ENCODE results near the gene PRR19. TPM values are rescaled to one million over a fixed set of nuclear protein-coding genes. Genes with fewer than 3 reads are reported as not detected.
A peak's percentile ranks its signal among the peaks of the same experiment; 100 is the strongest.
"Not testable (repeated sequence)": the region's sequence is repeated elsewhere in the genome, so short reads cannot be mapped to it uniquely, and the experiment has no call there.

The PRR19 gene
- polyA plus RNA-seq, 3 donors: 0.35 to 0.51 (median 0.38) TPM

GRCh38 chr19:42255766-42256745, 45.9 kb upstream of the PRR19 start:
- peaks cover 27% of the 10 kb centered on the region for H4K20me1 ChIP-seq (ENCODE audit: insufficient read depth, low read length)
- peak overlapping the region; percentile 43 to 99 (median 47) for H3K4me3 ChIP-seq (replicated peaks in 1 of 3; ENCODE audit: low read depth in 2 of 3, low read length in 3 of 3)
- H3K79me2 ChIP-seq (ENCODE audit: insufficient read depth, low read length): peaks cover 33% of the 10 kb centered on the region
- H3K4me1 ChIP-seq (ENCODE audit: control insufficient read depth in 1 of 2, insufficient read depth in 2 of 2, low read length in 2 of 2): peaks cover 34 to 39% of the 10 kb centered on the region in 2 donors
- H3K4me1 Mint-ChIP-seq: peaks cover 32% of the 10 kb centered on the region
- H3K9ac ChIP-seq (ENCODE audit: insufficient read depth, low read length, poor library complexity, severe bottlenecking): peak overlapping the region; percentile 33
- intact Hi-C loops (cut with micrococcal nuclease): loop anchor here (2.0 kb wide), 1 partner anchor 13 kb away; the partner anchor contains the start of gene CIC (in 2 of the 2)
- no peaks in the 10 kb centered on the region for H3K9me3 ChIP-seq (replicated peaks in 1 of 2; ENCODE audit: control insufficient read depth in 1 of 2, insufficient read depth in 1 of 2, low read length in 2 of 2)
- H3K36me3 Mint-ChIP-seq: peaks cover 4% of the 10 kb centered on the region in 2 donors
- DNase-seq: peak in 2 of 3 donors; percentile 26 to 39
- peak overlapping the region; percentile 84 to 93 for H3K4me3 Mint-ChIP-seq
- H3K27ac Mint-ChIP-seq: peak overlapping the region in 6 of 7 donors; percentile 37 to 83 (median 73)
- H3K27me3 Mint-ChIP-seq (ENCODE audit: low read depth in 3 of 3): peaks cover 15 to 33% (median 24%) of the 10 kb centered on the region in 3 donors
- H3K9me3 Mint-ChIP-seq: peaks cover 0 to 2% (median 0%) of the 10 kb centered on the region in 7 donors
- WGBS (ENCODE audit: insufficient coverage): 20% methylated on average over 22 of the region's 38 CpGs
- peak overlapping the region; percentile 77 for H2AFZ ChIP-seq (ENCODE audit: insufficient read depth, low read depth, low read length, poor library complexity, severe bottlenecking)
- H3K27me3 ChIP-seq (ENCODE audit: control insufficient read depth in 2 of 2, insufficient read depth in 2 of 2, low read length in 2 of 2): peaks cover 3 to 14% of the 10 kb centered on the region in 2 donors
- no peak for TF ChIP-seq CTCF (IDR thresholded peaks at IDR 0.05)
- no peak overlapping the region for H3K27ac ChIP-seq (ENCODE audit: low read depth in 1 of 2, low read length in 2 of 2)
- no peaks in the 10 kb centered on the region for H3K36me3 ChIP-seq (replicated peaks in 1 of 2; ENCODE audit: control insufficient read depth in 1 of 2, insufficient read depth in 2 of 2, low read length in 2 of 2)
- H3K4me2 ChIP-seq (replicated peaks; ENCODE audit: extremely low read depth, low read length, poor library complexity, severe bottlenecking): peak overlapping the region; percentile 92

- H3K9me3 ChIP-seq (replicated peaks in 1 of 2; ENCODE audit: control insufficient read depth in 1 of 2, insufficient read depth in 1 of 2, low read length in 2 of 2); H3K36me3 Mint-ChIP-seq; H3K9me3 Mint-ChIP-seq; DNase-seq; H3K27ac ChIP-seq (ENCODE audit: low read depth in 1 of 2, low read length in 2 of 2); H3K27ac Mint-ChIP-seq; H3K4me3 ChIP-seq (replicated peaks in 1 of 3; ENCODE audit: low read depth in 2 of 3, low read length in 3 of 3); H2AFZ ChIP-seq (ENCODE audit: insufficient read depth, low read depth, low read length, poor library complexity, severe bottlenecking); H3K36me3 ChIP-seq (replicated peaks in 1 of 2; ENCODE audit: control insufficient read depth in 1 of 2, insufficient read depth in 2 of 2, low read length in 2 of 2); H3K4me2 ChIP-seq (replicated peaks; ENCODE audit: extremely low read depth, low read length, poor library complexity, severe bottlenecking); H3K9ac ChIP-seq (ENCODE audit: insufficient read depth, low read length, poor library complexity, severe bottlenecking); intact Hi-C loops (cut with micrococcal nuclease): not testable (repeated sequence)
- Mint-ChIP-seq H3K4me3 (peak overlapping the region in 1 of 2 donors; percentile 35), H3K4me1 (peaks cover 16% of the 10 kb centered on the region), H3K27me3 (ENCODE audit: low read depth in 3 of 3) (peaks cover 20 to 44% (median 27%) of the 10 kb centered on the region in 3 donors)
- WGBS (ENCODE audit: insufficient coverage): 100% methylated on average over 2 of the region's 3 CpGs
- Histone ChIP-seq H3K79me2 (ENCODE audit: insufficient read depth, low read length) (peaks cover 19% of the 10 kb centered on the region), H3K27me3 (ENCODE audit: control insufficient read depth in 2 of 2, insufficient read depth in 2 of 2, low read length in 2 of 2) (peaks cover 3 to 14% of the 10 kb centered on the region in 2 donors), H4K20me1 (ENCODE audit: insufficient read depth, low read length) (peaks cover 11% of the 10 kb centered on the region), H3K4me1 (ENCODE audit: control insufficient read depth in 1 of 2, insufficient read depth in 2 of 2, low read length in 2 of 2) (peaks cover 18 to 22% of the 10 kb centered on the region in 2 donors)
These were observed 44.1 kb upstream of the PRR19 start for GRCh38 chr19:42257842-42258241.
